Right lobe of liver (tissue), 4 donors: ENCODE results near the gene MRPL47.

ENCODE experiments used
- CTCF ChIP-seq, 4 donors: fragments of 200-600 bp in 3 of 4; fragments of 450-650 bp in 1 of 4; IDR thresholded peaks; one replicate each; pipeline versions ENCODE4 v1.5.1 to v1.8.0; 2016 to 2022; ENCODE audit warnings: antibody characterized with exemption in 4 of 4, mild to moderate bottlenecking in 2 of 4
- POLR2A ChIP-seq: fragments of 450-650 bp; IDR thresholded peaks from one replicate; pipeline ENCODE4 v1.6.1; 2017; ENCODE audit warnings: antibody characterized with exemption, mild to moderate bottlenecking
- donor health status: DM: no; HTN: no; CAD: no.
- donor health status: DM: no; HTN: no; CAD: no.
- donor health status: DM: no; HTN: yes; CAD: no.

GRCh38 chr3:179646177-179646576 lies 41.7 kb upstream of the MRPL47 start:
- TF ChIP-seq POLR2A (no peak), CTCF (IDR thresholded peaks at IDR 0.05) (no peak)
